Measurements from ENCODE around the gene CELF1. TPM values are rescaled to one million over a fixed set of nuclear protein-coding genes. Genes with fewer than 3 reads are reported as not detected.
A peak's percentile ranks its signal among the peaks of the same experiment; 100 is the strongest.

Gene CELF1
- total and polyA plus RNA-seq, 10 of the 15 experiments (the other 5 are each of a cell fraction or from before 2014, with no cell fraction given): 35.3 to 128 (median 85.7) TPM

- peak; percentile 17 for ATAC-seq
- TF ChIP-seq RUNX3 (IDR thresholded peaks at IDR 0.05; ENCODE audit: low read length) (no peak), NFYB (IDR thresholded peaks at IDR 0.05; ENCODE audit: insufficient read depth, low read depth, low read length) (0 out of 2 replicates have a peak, but pooled peaks have one; percentile 40)
- ChIA-PET CTCF (interaction anchor here (0.6 to 2.6 kb wide), 15 partner anchors 9 to 400 kb away, joined by 3 to 13 read pairs (median 5); partner anchors contain the start of genes DDB2 and MADD), POLR2A (no interaction called here), RAD21 (ENCODE audit: unreplicated experiment) (interaction anchor here (0.9 to 1.3 kb wide), 3 partner anchors 10 to 212 kb away, joined by 3 to 5 read pairs (median 3); no protein-coding TSS in a partner anchor), SMC1A (ENCODE audit: uncharacterized antibody, unreplicated experiment) (interaction anchor here (0.6 to 1.6 kb wide), 5 partner anchors 41 to 275 kb away, joined by 3 to 4 read pairs (median 3); partner anchors contain the start of gene ACP2)
- H4K20me1 ChIP-seq (ENCODE audit: control insufficient read depth, insufficient read depth): no peaks in the 10 kb centered on the region
- DNase-seq (ENCODE audit: low read depth, low spot score): no peak
- no peak for FAIRE-seq
- H3K79me2 ChIP-seq (ENCODE audit: control insufficient read depth, insufficient read depth, low read length): no peaks in the 10 kb centered on the region
- H3K4me1 ChIP-seq (ENCODE audit: control insufficient read depth, insufficient read depth, low read length): no peaks in the 10 kb centered on the region
- WGBS (ENCODE audit: insufficient coverage, insufficient replicate concordance, low lambda C conversion rate, missing lambda C conversion rate): 93% methylated on average over 8 of the region's 8 CpGs
- in situ Hi-C loops (cut with MboI) (no loop called here), intact Hi-C loops (cut with micrococcal nuclease; ENCODE audit: unreplicated experiment) (loop anchor here (5.0 to 10.0 kb wide), 2 partner anchors 76 to 569 kb away; partner anchors contain the start of gene SPI1)
- no peak overlapping the region for H3K4me2 ChIP-seq (ENCODE audit: control insufficient read depth, insufficient read depth)
- no peak overlapping the region for H3K27ac ChIP-seq (ENCODE audit: control insufficient read depth, insufficient read depth)
- no peak overlapping the region for H2AFZ ChIP-seq (ENCODE audit: control insufficient read depth, low read depth, low read length)
- no peaks in the 10 kb centered on the region for H3K27me3 ChIP-seq (replicated peaks in 1 of 2; ENCODE audit: control insufficient read depth in 2 of 2, insufficient read depth in 2 of 2, low read length in 1 of 2)
- no peaks in the 10 kb centered on the region for H3K9me3 ChIP-seq (replicated peaks; ENCODE audit: control insufficient read depth, insufficient read depth, low read length)
- H3K36me3 ChIP-seq (ENCODE audit: control insufficient read depth in 2 of 2, insufficient read depth in 2 of 2, low read length in 1 of 2): no peaks in the 10 kb centered on the region
- BruUV-seq (replicated peaks): no TSS peak
- no peak overlapping the region for H3K9ac ChIP-seq (ENCODE audit: control insufficient read depth, insufficient read depth, low read length)
- no peak overlapping the region for H3K4me3 ChIP-seq
These were observed 99.6 kb downstream of the CELF1 start for GRCh38 chr11:47453365-47453764.

GRCh38 chr11:47451990-47452389, 100.9 kb downstream of the CELF1 start:
- H3K79me2 ChIP-seq (ENCODE audit: control insufficient read depth, insufficient read depth, low read length): no peaks in the 10 kb centered on the region
- POLR2A ChIA-PET: interaction anchor here (0.6 kb wide), 1 partner anchor 155 kb away, joined by 3 read pairs; no protein-coding TSS in a partner anchor
- RAD21 ChIA-PET (ENCODE audit: unreplicated experiment): no interaction called here
- no peaks in the 10 kb centered on the region for H3K4me1 ChIP-seq (ENCODE audit: control insufficient read depth, insufficient read depth, low read length)
- DNase-seq (ENCODE audit: low read depth, low spot score) (no peak), ATAC-seq (no peak), FAIRE-seq (no peak)
- H3K27me3 ChIP-seq (replicated peaks in 1 of 2; ENCODE audit: control insufficient read depth in 2 of 2, insufficient read depth in 2 of 2, low read length in 1 of 2): no peaks in the 10 kb centered on the region
- SMC1A ChIA-PET (ENCODE audit: uncharacterized antibody, unreplicated experiment): interaction anchor here (0.6 kb wide), 1 partner anchor 658 kb away, joined by 3 read pairs; no protein-coding TSS in a partner anchor
- intact Hi-C loops (cut with micrococcal nuclease; ENCODE audit: unreplicated experiment): loop anchor here (5.0 to 10.0 kb wide), 2 partner anchors 75 to 567 kb away; partner anchors contain the start of gene SPI1
- no peaks in the 10 kb centered on the region for H4K20me1 ChIP-seq (ENCODE audit: control insufficient read depth, insufficient read depth)
- H3K27ac ChIP-seq (ENCODE audit: control insufficient read depth, insufficient read depth): no peak overlapping the region
- H2AFZ ChIP-seq (ENCODE audit: control insufficient read depth, low read depth, low read length): no peak overlapping the region
- H3K4me2 ChIP-seq (ENCODE audit: control insufficient read depth, insufficient read depth): no peak overlapping the region
- no peaks in the 10 kb centered on the region for H3K9me3 ChIP-seq (replicated peaks; ENCODE audit: control insufficient read depth, insufficient read depth, low read length)
- H3K9ac ChIP-seq (ENCODE audit: control insufficient read depth, insufficient read depth, low read length): no peak overlapping the region
- 94% methylated on average over 4 of the region's 4 CpGs for WGBS (ENCODE audit: insufficient coverage, insufficient replicate concordance, low lambda C conversion rate, missing lambda C conversion rate)
- H3K4me3 ChIP-seq: no peak overlapping the region
- CTCF ChIA-PET: interaction anchor here (0.6 kb wide), 1 partner anchor 475 kb away, joined by 3 read pairs; no protein-coding TSS in a partner anchor
- no TSS peak for BruUV-seq (replicated peaks)
- in situ Hi-C loops (cut with MboI): no loop called here
- H3K36me3 ChIP-seq (ENCODE audit: control insufficient read depth in 2 of 2, insufficient read depth in 2 of 2, low read length in 1 of 2): no peaks in the 10 kb centered on the region
- TF ChIP-seq YY1 (IDR thresholded peaks at IDR 0.05; ENCODE audit: low read depth, low read length) (no peak), USF2 (IDR thresholded peaks at IDR 0.05; ENCODE audit: borderline replicate concordance, low read depth, low read length) (no peak), CREM (IDR thresholded peaks at IDR 0.05; ENCODE audit: low read depth) (no peak), SUPT20H (IDR thresholded peaks at IDR 0.05; ENCODE audit: borderline replicate concordance, control insufficient read depth, low read depth, low read length) (no peak), RCOR1 (conservative IDR thresholded peaks at IDR 0.05; ENCODE audit: low read depth, low read length) (no peak), IRF3 (IDR thresholded peaks at IDR 0.05) (no peak), FOS (IDR thresholded peaks at IDR 0.05; ENCODE audit: borderline replicate concordance, extremely low read depth, insufficient read length) (no peak), ZNF384 (IDR thresholded peaks at IDR 0.05; ENCODE audit: borderline replicate concordance, low read depth, low read length) (no peak), NFYB (IDR thresholded peaks at IDR 0.05; ENCODE audit: insufficient read depth, low read depth, low read length) (no peak), ZBTB4 (CRISPR knock-in tag; IDR thresholded peaks at IDR 0.05) (no peak)
